Testis (tissue), 2 donors: ENCODE data around the gene SPAM1.

ENCODE experiments used
- POLR2A ChIP-seq: fragments of 450-650 bp; IDR thresholded peaks from one replicate; pipeline ENCODE4 v1.6.1; 2017; ENCODE audit warnings: antibody characterized with exemption, mild to moderate bottlenecking, moderate library complexity
- TF ChIP-seq, protein P1 (sequence below), 3 experiments: fragments of 450-650 bp in 2 of 3; fragments of 200-600 bp in 1 of 3; sonication (generic) in 1 of 3; IDR thresholded peaks; one replicate each; pipeline ENCODE4 v1.5.1; 2016 to 2019; ENCODE audit warnings: antibody characterized with exemption in 3 of 3, mild to moderate bottlenecking in 2 of 3, moderate library complexity in 1 of 3

DNA sequence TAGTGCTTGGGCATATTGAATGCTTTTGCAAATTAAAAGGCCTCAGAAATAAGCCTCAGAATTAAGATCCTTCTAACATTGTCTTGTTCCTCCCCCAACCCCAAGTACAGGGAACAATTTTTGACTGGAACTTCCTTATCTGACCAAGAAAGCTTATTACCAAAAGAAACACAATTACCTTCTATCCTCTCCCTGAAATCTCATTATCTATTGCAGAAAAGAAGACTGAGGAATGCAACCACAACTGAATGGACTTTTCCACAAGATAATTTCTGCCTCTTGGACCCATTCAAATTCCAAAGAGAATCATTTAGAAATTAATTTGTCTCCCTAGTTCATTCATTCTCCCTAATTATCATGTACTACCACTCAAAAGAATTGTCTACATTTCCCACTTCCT lies 36.8 kb upstream of the SPAM1 start:
- TF ChIP-seq, protein P1, sequence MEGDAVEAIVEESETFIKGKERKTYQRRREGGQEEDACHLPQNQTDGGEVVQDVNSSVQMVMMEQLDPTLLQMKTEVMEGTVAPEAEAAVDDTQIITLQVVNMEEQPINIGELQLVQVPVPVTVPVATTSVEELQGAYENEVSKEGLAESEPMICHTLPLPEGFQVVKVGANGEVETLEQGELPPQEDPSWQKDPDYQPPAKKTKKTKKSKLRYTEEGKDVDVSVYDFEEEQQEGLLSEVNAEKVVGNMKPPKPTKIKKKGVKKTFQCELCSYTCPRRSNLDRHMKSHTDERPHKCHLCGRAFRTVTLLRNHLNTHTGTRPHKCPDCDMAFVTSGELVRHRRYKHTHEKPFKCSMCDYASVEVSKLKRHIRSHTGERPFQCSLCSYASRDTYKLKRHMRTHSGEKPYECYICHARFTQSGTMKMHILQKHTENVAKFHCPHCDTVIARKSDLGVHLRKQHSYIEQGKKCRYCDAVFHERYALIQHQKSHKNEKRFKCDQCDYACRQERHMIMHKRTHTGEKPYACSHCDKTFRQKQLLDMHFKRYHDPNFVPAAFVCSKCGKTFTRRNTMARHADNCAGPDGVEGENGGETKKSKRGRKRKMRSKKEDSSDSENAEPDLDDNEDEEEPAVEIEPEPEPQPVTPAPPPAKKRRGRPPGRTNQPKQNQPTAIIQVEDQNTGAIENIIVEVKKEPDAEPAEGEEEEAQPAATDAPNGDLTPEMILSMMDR (IDR thresholded peaks at IDR 0.05): no peak
- TF ChIP-seq POLR2A: no peak
